GM06990 (cell line): ENCODE data around the gene RFTN1.

Source experiments
- DNase-seq: peaks from one replicate; pipeline ENCODE4 v3.0.0-alpha.2; 2011; ENCODE audit not compliant: insufficient read length; ENCODE audit errors: extremely low read depth
- H3K27me3 ChIP-seq: replicated peaks from 2 replicates; pipeline ENCODE4 v1.6.0; 2011; ENCODE audit warnings: low read length; ENCODE audit not compliant: control insufficient read depth, insufficient read depth
- H3K36me3 ChIP-seq: 2 replicates; pipeline ENCODE4 v1.5.1; 2011; ENCODE audit warnings: low read length; ENCODE audit not compliant: control insufficient read depth, insufficient read depth
- H3K4me3 ChIP-seq: replicated peaks from 2 replicates; pipeline ENCODE4 v1.5.1; 2011; ENCODE audit warnings: low read depth, mild to moderate bottlenecking, control low read depth, low read length
- CTCF ChIP-seq: IDR thresholded peaks from 2 replicates; pipeline ENCODE4 v1.5.1; 2011; ENCODE audit warnings: low read length, control low read depth, mild to moderate bottlenecking, inconsistent platforms; ENCODE audit not compliant: insufficient read depth, poor library complexity, severe bottlenecking

RFTN1 gene

GRCh38 chr3:16524196-16524595 is 10.7 kb upstream of the RFTN1 start:
- Histone ChIP-seq H3K4me3 (no peak overlapping the region), H3K36me3 (no peaks in the 10 kb centered on the region), H3K27me3 (no peaks in the 10 kb centered on the region)
- TF ChIP-seq CTCF, result no peak
- no peak for DNase-seq

- no peak overlapping the region for H3K4me3 ChIP-seq
- H3K27me3 ChIP-seq, result no peaks in the 10 kb centered on the region
- no peaks in the 10 kb centered on the region for H3K36me3 ChIP-seq
- DNase-seq, result no peak
- TF ChIP-seq CTCF, result no peak
Measured at GRCh38 chr3:16523778-16524177, 10.3 kb upstream of the RFTN1 start.

- Histone ChIP-seq H3K36me3 (no peaks in the 10 kb centered on the region), H3K27me3 (no peaks in the 10 kb centered on the region), H3K4me3 (no peak overlapping the region)
- DNase-seq, result no peak
- TF ChIP-seq CTCF, result no peak
Measured at GRCh38 chr3:16522834-16523233, 9.3 kb upstream of the RFTN1 start.

- peak; percentile 78 for DNase-seq
- no peak overlapping the region for H3K4me3 ChIP-seq
- no peak for TF ChIP-seq CTCF
- H3K27me3 ChIP-seq, result no peaks in the 10 kb centered on the region
- H3K36me3 ChIP-seq, result no peaks in the 10 kb centered on the region
Measured at GRCh38 chr3:16520970-16521881, 7.7 kb upstream of the RFTN1 start.

- no peaks in the 10 kb centered on the region for H3K27me3 ChIP-seq
- TF ChIP-seq CTCF, result no peak
- no peak for DNase-seq
- H3K36me3 ChIP-seq, result no peaks in the 10 kb centered on the region
- H3K4me3 ChIP-seq, result no peak overlapping the region
Measured at GRCh38 chr3:16520241-16520969, 6.9 kb upstream of the RFTN1 start.
